B cell (primary cell): ENCODE data around the gene REEP2.

Experiments
- CTCF ChIP-seq: fragments of 200-600 bp; IDR thresholded peaks from one replicate; pipeline ENCODE4 v1.8.0; 2022; ENCODE audit warnings: antibody characterized with exemption, mild to moderate bottlenecking
- EZH2 ChIP-seq: IDR thresholded peaks from 2 replicates; pipeline ENCODE4 v1.6.1; 2012; ENCODE audit warnings: borderline replicate concordance, low read depth, mild to moderate bottlenecking, moderate library complexity, low read length; ENCODE audit not compliant: insufficient read depth, poor library complexity, severe bottlenecking

GRCh38 chr5:138435943-138436342 lies 2.9 kb upstream of the REEP2 start:
- TF ChIP-seq CTCF, result no peak
- no peak for TF ChIP-seq EZH2
